ENCODE data around the gene ETFDH. TPM values are rescaled to one million over a fixed set of nuclear protein-coding genes. Genes with fewer than 3 reads are reported as not detected.
A peak's percentile ranks its signal among the peaks of the same experiment; 100 is the strongest.

Gene ETFDH
- polyA plus RNA-seq, 1 donor (not counting 4 experiments of a cell fraction or from before 2014, with no cell fraction given): 25.5 TPM

- H3K9me1 ChIP-seq (ENCODE audit: control insufficient read depth, extremely low read depth, insufficient read depth, low read length): no peaks in the 10 kb centered on the region
- dilution Hi-C loops (cut with MboI; ENCODE audit: extremely low pct_ligation_motif_present, low sequenced_read_pairs): no loop called here
- H3K9me3 ChIP-seq (ENCODE audit: control insufficient read depth, low read depth, low read length): no peaks in the 10 kb centered on the region
- peak overlapping the region; percentile 84 for H3K4me2 ChIP-seq (ENCODE audit: control insufficient read depth, extremely low read depth, insufficient read depth, low read depth, low read length)
- peaks cover 22% of the 10 kb centered on the region for H3K79me2 ChIP-seq (ENCODE audit: control insufficient read depth, insufficient read depth, low read length)
- FAIRE-seq (peak; percentile 53), DNase-seq (ENCODE audit: low read depth, low spot score) (no peak)
- H3K36me3 ChIP-seq (ENCODE audit: control insufficient read depth in 2 of 2, extremely low read depth in 1 of 2, insufficient read depth in 2 of 2, low read length in 2 of 2): no peaks in the 10 kb centered on the region
- no peak for TF ChIP-seq EZH2 (IDR thresholded peaks at IDR 0.05; ENCODE audit: low read length)
- TF ChIP-seq CTCF (optimal IDR thresholded peaks at IDR 0.05 in 1 of 3, IDR thresholded peaks at IDR 0.05 in 1 of 3, conservative IDR thresholded peaks at IDR 0.05 in 1 of 3; ENCODE audit: extremely low read depth in 1 of 3, insufficient read depth in 2 of 3, low read length in 3 of 3): no peak
- H3K9ac ChIP-seq (ENCODE audit: control insufficient read depth, extremely low read depth, insufficient read depth, low read length): peak overlapping the region; percentile 92
- H3K4me1 ChIP-seq (ENCODE audit: control insufficient read depth, extremely low read depth, insufficient read depth, low read length): peaks cover 10% of the 10 kb centered on the region
- no peaks in the 10 kb centered on the region for H3K27me3 ChIP-seq (ENCODE audit: control insufficient read depth, extremely low read depth, insufficient read depth, low read length)
- peak overlapping the region; percentile 95 for H2AFZ ChIP-seq (ENCODE audit: control insufficient read depth, low read length)
- peak overlapping the region; percentile 53 to 77 (median 72) for H3K4me3 ChIP-seq (ENCODE audit: control insufficient read depth in 2 of 3, extremely low read depth in 1 of 3, insufficient read depth in 2 of 3, low read depth in 1 of 3, low read length in 3 of 3)
- H3K27ac ChIP-seq (ENCODE audit: control insufficient read depth, insufficient read depth, low read length): peak overlapping the region; percentile 88
- no peaks in the 10 kb centered on the region for H4K20me1 ChIP-seq (ENCODE audit: control insufficient read depth, extremely low read depth, insufficient read depth, low read length)
These were observed 976 bp upstream of the ETFDH start for GRCh38 chr4:158670975-158671664.

- Histone ChIP-seq H3K4me3 (ENCODE audit: control insufficient read depth in 2 of 3, extremely low read depth in 1 of 3, insufficient read depth in 2 of 3, low read depth in 1 of 3, low read length in 3 of 3) (peak within 1 kb of the TSS; percentile 53 to 77 (median 72)), H3K9ac (ENCODE audit: control insufficient read depth, extremely low read depth, insufficient read depth, low read length) (peak within 1 kb of the TSS; percentile 92), H2AFZ (ENCODE audit: control insufficient read depth, low read length) (peak within 1 kb of the TSS; percentile 100), H3K9me3 (ENCODE audit: control insufficient read depth, low read depth, low read length) (no peaks in the 10 kb centered on the region), H3K36me3 (ENCODE audit: control insufficient read depth in 2 of 2, extremely low read depth in 1 of 2, insufficient read depth in 2 of 2, low read length in 2 of 2) (no peaks in the 10 kb centered on the region), H3K27ac (ENCODE audit: control insufficient read depth, insufficient read depth, low read length) (peak within 1 kb of the TSS; percentile 88), H3K4me1 (ENCODE audit: control insufficient read depth, extremely low read depth, insufficient read depth, low read length) (peaks cover 10% of the 10 kb centered on the region), H3K4me2 (ENCODE audit: control insufficient read depth, extremely low read depth, insufficient read depth, low read depth, low read length) (peak within 1 kb of the TSS; percentile 84), H3K27me3 (ENCODE audit: control insufficient read depth, extremely low read depth, insufficient read depth, low read length) (no peaks in the 10 kb centered on the region), H4K20me1 (ENCODE audit: control insufficient read depth, extremely low read depth, insufficient read depth, low read length) (no peaks in the 10 kb centered on the region), H3K9me1 (ENCODE audit: control insufficient read depth, extremely low read depth, insufficient read depth, low read length) (no peaks in the 10 kb centered on the region), H3K79me2 (ENCODE audit: control insufficient read depth, insufficient read depth, low read length) (peaks cover 22% of the 10 kb centered on the region)
- FAIRE-seq (no peak), DNase-seq (ENCODE audit: low read depth, low spot score) (no peak)
- TF ChIP-seq CTCF (optimal IDR thresholded peaks at IDR 0.05 in 1 of 3, IDR thresholded peaks at IDR 0.05 in 1 of 3, conservative IDR thresholded peaks at IDR 0.05 in 1 of 3; ENCODE audit: extremely low read depth in 1 of 3, insufficient read depth in 2 of 3, low read length in 3 of 3) (no peak), EZH2 (IDR thresholded peaks at IDR 0.05; ENCODE audit: low read length) (no peak)
- dilution Hi-C loops (cut with MboI; ENCODE audit: extremely low pct_ligation_motif_present, low sequenced_read_pairs): no loop called here
These were observed 506 bp upstream of the ETFDH start, which contains the start of gene C4orf46 for GRCh38 chr4:158671665-158671914. Gene C4orf46, minus strand, starts transcription at chr4:158671887. Its CDS starts 86 bp downstream, at chr4:158671801.

All from keratinocyte (primary cell).